NCI-H2196 treated with DMSO at 0.1 percent for 48 hours (cell line): Measurements from ENCODE around the gene FGA.

Source experiments
- DNase-seq: peaks from one replicate; lab custom pipeline; 2025; ENCODE audit not compliant: unreplicated experiment; lab: John Stamatoyannopoulos, UW

Gene FGA

GRCh38 chr4:154583230-154583629 is 7.3 kb downstream of the FGA start:
- DNase-seq: no peak

GRCh38 chr4:154582723-154583122 is 7.8 kb downstream of the FGA start:
- DNase-seq: no peak

DNA sequence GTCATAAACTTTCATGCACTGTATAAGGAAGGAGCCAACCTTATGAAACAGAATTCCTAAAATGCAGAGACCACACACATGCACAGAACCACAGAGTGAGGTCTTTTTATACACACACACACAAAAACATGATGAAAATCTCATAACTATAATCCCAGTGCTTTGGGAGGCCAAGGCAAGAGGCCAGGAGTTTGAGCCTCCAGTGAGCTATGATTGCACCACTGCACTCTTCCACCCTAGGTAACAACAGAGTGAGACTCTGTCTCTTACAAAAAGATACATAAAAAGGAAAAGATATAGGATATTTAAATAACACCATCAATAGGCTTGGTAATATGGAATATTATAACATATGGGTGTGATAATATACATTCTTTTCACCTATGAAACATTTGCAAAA is 10.6 kb downstream of the FGA start:
- no peak for DNase-seq

- DNase-seq: no peak
Observed at GRCh38 chr4:154578919-154579318, 11.6 kb downstream of the FGA start.

DNA sequence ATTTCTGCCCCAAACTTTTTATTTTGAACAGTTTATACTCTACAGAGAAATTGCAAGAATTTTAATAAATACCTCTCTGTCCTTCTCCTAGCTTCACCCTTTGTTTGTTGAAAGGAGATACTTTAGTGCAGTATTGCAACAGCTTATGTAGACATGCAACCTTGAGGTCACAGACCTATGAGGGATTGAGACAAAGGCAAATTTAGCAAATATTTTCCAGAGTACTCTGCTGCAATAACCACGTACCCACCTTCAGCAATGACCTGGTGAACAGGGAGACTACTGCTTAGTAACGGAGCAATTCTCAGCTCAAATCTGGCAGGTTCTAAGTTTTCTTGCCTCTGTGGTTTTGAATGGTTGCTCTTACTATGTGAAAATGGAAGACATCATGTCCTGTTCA is 13.2 kb downstream of the FGA start:
- no peak for DNase-seq

GRCh38 chr4:154574311-154574710 is 16.2 kb downstream of the FGA start:
- no peak for DNase-seq

DNA sequence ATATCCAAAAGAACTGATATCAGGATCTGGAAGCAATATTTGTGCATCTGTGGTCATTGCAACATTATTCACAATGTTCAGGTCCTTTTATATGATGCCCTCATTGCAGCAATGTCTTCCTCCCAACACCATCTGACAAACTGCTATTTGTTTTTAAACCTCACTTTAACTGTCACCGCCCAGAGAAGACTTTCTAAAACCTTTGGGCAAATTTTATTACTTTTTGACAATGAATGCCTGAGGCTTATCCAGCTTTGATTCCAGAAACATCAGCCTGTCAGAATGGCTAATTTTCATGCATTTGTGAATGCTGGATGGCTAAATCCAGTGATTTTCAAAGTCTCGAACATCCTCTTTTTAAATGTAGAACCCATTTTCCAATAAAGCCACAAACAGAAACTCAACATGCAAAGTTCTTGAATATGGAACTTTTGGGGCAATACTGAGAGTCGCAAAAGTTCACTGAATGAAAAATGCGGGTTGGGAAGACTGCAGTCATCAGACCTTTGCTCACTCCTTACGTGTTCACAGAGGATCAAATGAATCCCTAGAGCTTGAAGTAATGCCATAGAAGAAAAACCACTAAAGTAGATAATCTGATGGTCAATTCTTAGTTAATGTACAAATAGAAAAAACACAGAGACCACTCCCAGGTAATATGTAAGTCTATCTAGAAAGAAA is 17.2 kb downstream of the FGA start:
- no peak for DNase-seq

- no peak for DNase-seq
Observed at GRCh38 chr4:154569584-154569983, 21.0 kb downstream of the FGA start.

GRCh38 chr4:154569028-154569427 is 21.5 kb downstream of the FGA start:
- no peak for DNase-seq

GRCh38 chr4:154566639-154567204 is 23.8 kb downstream of the FGA start:
- no peak for DNase-seq

GRCh38 chr4:154565704-154566103 is 24.8 kb downstream of the FGA start:
- no peak for DNase-seq

- DNase-seq: no peak
Observed at GRCh38 chr4:154564311-154564710, 26.2 kb downstream of the FGA start.

- DNase-seq: no peak
Observed at GRCh38 chr4:154562697-154563254, 27.8 kb downstream of the FGA start, which contains the start of gene FGB. Gene FGB (plus strand): TSS chr4:154563011. CDS start chr4:154563019, 8 bp downstream.

GRCh38 chr4:154560824-154561231 is 29.7 kb downstream of the FGA start:
- no peak for DNase-seq

- no peak for DNase-seq
Observed at GRCh38 chr4:154560419-154560801, 30.1 kb downstream of the FGA start.

- no peak for DNase-seq
Observed at GRCh38 chr4:154559494-154560418, 30.8 kb downstream of the FGA start.

GRCh38 chr4:154559141-154559493 is 31.4 kb downstream of the FGA start:
- DNase-seq: no peak

- peak; percentile 16 for DNase-seq
Observed at GRCh38 chr4:154551872-154552686, 38.5 kb downstream of the FGA start.

- DNase-seq: peak; percentile 66
Observed at GRCh38 chr4:154549894-154550790, 40.4 kb downstream of the FGA start, which contains the start of gene PLRG1. Gene PLRG1 (minus strand): TSS chr4:154550400. CDS start chr4:154550308, 92 bp downstream.

GRCh38 chr4:154545689-154546088 is 44.9 kb downstream of the FGA start:
- no peak for DNase-seq
